IMR-90 (cell line): ENCODE measurements around the gene DEF6. TPM values are rescaled to one million over a fixed set of nuclear protein-coding genes. Genes with fewer than 3 reads are reported as not detected.

Experiments
- ATAC-seq: fragments of 200-7000 bp; cut with Tn5 transposase; 2 replicates; pipeline ENCODE4 v1.9.1; 2020; ENCODE audit warnings: low read depth, mild to moderate bottlenecking, moderate library complexity
- BruUV-seq: library from RNA; stranded (reverse); fragments of 400-500 nt; replicated peaks from 2 replicates; lab custom pipeline; 2021; lab: Mats Ljungman, UMichigan
- CTCF ChIA-PET: fragments of 300-600 bp; formaldehyde crosslinking; extraction: SDS; loops from one replicate; lab custom pipeline; 2021; ENCODE audit warnings: antibody characterized with exemption; lab: Yijun Ruan, JAX
- POLR2A ChIA-PET: fragments of 300-600 bp; sonication (Branson Sonifier 250); formaldehyde crosslinking; loops from one replicate; lab custom pipeline; 2022; ENCODE audit warnings: antibody characterized with exemption; ENCODE audit not compliant: unreplicated experiment; lab: Charles Lee
- DNase-seq: peaks from one replicate; pipeline ENCODE4 v3.0.0; 2013
- H2AFZ ChIP-seq: replicated peaks from 2 replicates; pipeline ENCODE3; 2013; ENCODE audit warnings: low read length, mild to moderate bottlenecking; ENCODE audit not compliant: poor library complexity
- H2AK5ac ChIP-seq: 2 replicates; pipeline ENCODE4 v1.6.1; 2013; ENCODE audit warnings: low read depth, low read length, inconsistent platforms
- H2AK9ac ChIP-seq: replicated peaks from 2 replicates; pipeline ENCODE3; 2013; ENCODE audit warnings: mild to moderate bottlenecking, low read depth, low read length, moderate library complexity; ENCODE audit not compliant: poor library complexity
- H2BK120ac ChIP-seq: 2 replicates; pipeline ENCODE4 v1.6.1; 2013; ENCODE audit warnings: low read depth, low read length, inconsistent platforms
- H2BK15ac ChIP-seq: 3 replicates; pipeline ENCODE4 v1.6.1; 2013; ENCODE audit warnings: low read depth, low read length, inconsistent platforms
- H2BK20ac ChIP-seq: 2 replicates; pipeline ENCODE4 v1.6.1; 2013; ENCODE audit warnings: low read depth, mild to moderate bottlenecking, inconsistent platforms, low read length, moderate library complexity
- H2BK5ac ChIP-seq: 2 replicates; pipeline ENCODE4 v1.6.1; 2013; ENCODE audit warnings: mild to moderate bottlenecking, low read depth, low read length, inconsistent platforms; ENCODE audit not compliant: poor library complexity, severe bottlenecking
- H3K14ac ChIP-seq: replicated peaks from 2 replicates; pipeline ENCODE4 v1.6.1; 2013; ENCODE audit warnings: low read depth, low read length, inconsistent platforms
- H3K18ac ChIP-seq: 2 replicates; pipeline ENCODE4 v1.6.1; 2013; ENCODE audit warnings: low read depth, low read length, control low read depth
- H3K23ac ChIP-seq: 2 replicates; pipeline ENCODE4 v1.6.1; 2013; ENCODE audit warnings: low read depth, low read length, inconsistent platforms
- H3K27ac ChIP-seq: 2 replicates; pipeline ENCODE4 v1.5.1; 2013; ENCODE audit warnings: mild to moderate bottlenecking, control low read depth, low read length; ENCODE audit not compliant: insufficient read depth
- H3K27me3 ChIP-seq: 2 replicates; pipeline ENCODE4 v1.6.1; 2013; ENCODE audit warnings: low read length; ENCODE audit not compliant: control insufficient read depth, insufficient read depth
- H3K36me3 ChIP-seq: 2 replicates; pipeline ENCODE4 v1.6.1; 2013; ENCODE audit warnings: low read length, mixed read lengths; ENCODE audit not compliant: control insufficient read depth, insufficient read depth
- H3K4ac ChIP-seq: 2 replicates; pipeline ENCODE4 v1.6.1; 2013; ENCODE audit warnings: low read depth, low read length, inconsistent platforms
- H3K4me1 ChIP-seq: 2 replicates; pipeline ENCODE4 v1.6.1; 2013; ENCODE audit warnings: low read length, mixed read lengths; ENCODE audit not compliant: control insufficient read depth, insufficient read depth
- H3K4me2 ChIP-seq: 2 replicates; pipeline ENCODE4 v1.6.1; 2013; ENCODE audit warnings: low read depth, mild to moderate bottlenecking, control low read depth, low read length, moderate library complexity
- H3K4me3 ChIP-seq: 2 replicates; pipeline ENCODE4 v1.5.1; 2013; ENCODE audit warnings: low read depth, mild to moderate bottlenecking, control low read depth, low read length, moderate library complexity; ENCODE audit not compliant: insufficient read depth
- H3K56ac ChIP-seq: 2 replicates; pipeline ENCODE4 v1.6.1; 2013; ENCODE audit warnings: low read length, inconsistent platforms; ENCODE audit not compliant: insufficient read depth; ENCODE audit errors: extremely low read depth
- H3K79me1 ChIP-seq, 2 experiments: 2 replicates each; pipeline ENCODE4 v1.6.1; 2013; ENCODE audit warnings: low read length in 2 of 2, inconsistent platforms in 1 of 2, low read depth in 1 of 2
- H3K9ac ChIP-seq: 2 replicates; pipeline ENCODE4 v1.6.1; 2013; ENCODE audit warnings: low read depth, low read length, control low read depth
- H3K9me1 ChIP-seq: 2 replicates; pipeline ENCODE4 v1.6.1; 2013; ENCODE audit warnings: low read length, inconsistent platforms; ENCODE audit not compliant: insufficient read depth
- H3K9me3 ChIP-seq: 2 replicates; pipeline ENCODE4 v1.6.1; 2013; ENCODE audit warnings: low read length; ENCODE audit not compliant: control insufficient read depth, insufficient read depth
- H4K20me1 ChIP-seq: 2 replicates; pipeline ENCODE4 v1.6.1; 2013; ENCODE audit warnings: low read length, inconsistent platforms; ENCODE audit not compliant: insufficient read depth
- H4K5ac ChIP-seq: 2 replicates; pipeline ENCODE4 v1.6.1; 2013; ENCODE audit warnings: mild to moderate bottlenecking, low read depth, low read length, control low read depth
- H4K8ac ChIP-seq, 2 experiments: 2 replicates each; pipeline ENCODE4 v1.6.1; 2013; ENCODE audit warnings: low read depth in 2 of 2, low read length in 2 of 2, control low read depth in 1 of 2, inconsistent platforms in 1 of 2
- H4K91ac ChIP-seq: 2 replicates; pipeline ENCODE4 v1.6.1; 2013; ENCODE audit warnings: low read depth, low read length, inconsistent platforms; ENCODE audit not compliant: insufficient read depth
- RCOR1 ChIP-seq: IDR thresholded peaks from 2 replicates; pipeline ENCODE4 v1.6.1; 2012; ENCODE audit warnings: mild to moderate bottlenecking, low read length, improper control_type of control experiment; ENCODE audit not compliant: insufficient replicate concordance
- RFX5 ChIP-seq: IDR thresholded peaks from 2 replicates; pipeline ENCODE4 v1.8.0; 2012; ENCODE audit warnings: low read depth, mild to moderate bottlenecking, low read length, moderate library complexity
- WGBS, 2 experiments: methylation state at CpG; one replicate each; pipeline versions ENCODE4 v1.1.5 to v1.1.7; 2013; ENCODE audit warnings: missing lambda C conversion rate in 2 of 2; ENCODE audit not compliant: insufficient read length in 1 of 2; ENCODE audit errors: extremely low coverage in 2 of 2; 5-methylcytosine and 5-hydroxymethylcytosine counted together
- dilution Hi-C: fragments of 300-500 bp; cut with HindIII; formaldehyde crosslinking; loops from one replicate; pipeline ENCODE4 v1.14.3; 2018; ENCODE audit warnings: low sequenced_read_pairs; ENCODE audit not compliant: unreplicated experiment
- in situ Hi-C: fragments of 300-500 bp; cut with MboI; formaldehyde crosslinking; loops from 3 replicates; pipeline ENCODE4 v1.14.3; 2019; ENCODE audit warnings: low sequenced_read_pairs, inconsistent platforms, mixed read lengths
- intact Hi-C: fragments of 100-400 bp; cut with micrococcal nuclease; formaldehyde crosslinking; loops from 2 replicates; pipeline ENCODE4 v1.10.0; 2022
- polyA plus RNA-seq, 3 experiments: library from polyadenylated mRNA; depleted of rRNA; stranded (reverse); fragments of >200 nt; gene quantifications; 2 replicates each; pipeline ENCODE4 v1.2.3, GENCODE V29; 2012; ENCODE audit warnings: low replicate concordance in 1 of 3
- total RNA-seq: library from RNA; depleted of rRNA; stranded (reverse); fragments of >200 nt; gene quantifications from 2 replicates; pipeline ENCODE4 v1.2.3, GENCODE V29; 2012

The DEF6 gene
- total and polyA plus RNA-seq, 2 of the 4 experiments (the other 2 are of a cell fraction): 2.5 to 4.2 TPM

DNA sequence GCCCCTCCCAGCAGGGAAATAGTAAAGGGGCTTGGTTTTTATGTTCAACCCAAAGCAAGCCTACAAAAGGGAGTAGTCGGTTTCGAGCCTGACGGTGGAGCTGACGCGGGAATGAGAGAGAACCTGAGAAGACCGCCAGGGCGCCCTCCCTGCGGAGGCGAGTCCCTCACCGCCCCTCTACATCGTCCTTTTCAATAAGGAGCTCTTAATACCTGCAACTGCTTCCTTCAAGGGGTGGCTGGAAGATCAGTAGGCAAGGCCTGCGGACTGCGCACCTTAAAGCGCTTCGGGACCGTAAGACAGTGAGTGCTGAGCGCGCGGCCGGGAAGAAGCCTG lies 38.8 kb upstream of the DEF6 start:
- DNase-seq (peak; percentile 59), ATAC-seq (peak; percentile 30)
- H2BK15ac ChIP-seq: no peak overlapping the region
- H3K27me3 ChIP-seq: no peaks in the 10 kb centered on the region
- 0% methylated on average over 9 of the region's 20 CpGs; no CpG with 5 or more reads in 1 of the 2 experiments for WGBS, 2 experiments
- peak overlapping the region; percentile 18 to 90; a peak in 2 of 4 replicates for H4K8ac ChIP-seq
- no TSS peak for BruUV-seq
- H3K4me3 ChIP-seq: peak overlapping the region; percentile 64
- H2BK5ac ChIP-seq: peak overlapping the region; percentile 43
- peaks cover 23 to 45% of the 10 kb centered on the region in 2 experiments for H3K79me1 ChIP-seq
- dilution Hi-C loops (no loop called here), intact Hi-C loops (loop anchor here (1.0 kb wide), 1 partner anchor 29 kb away; no protein-coding TSS in a partner anchor), in situ Hi-C loops (no loop called here)
- peak overlapping the region; percentile 75 for H4K91ac ChIP-seq
- peaks cover 9% of the 10 kb centered on the region for H3K9me1 ChIP-seq
- H2BK20ac ChIP-seq: no peak overlapping the region
- peak overlapping the region; percentile 95 for H3K23ac ChIP-seq
- peak; percentile 5 for TF ChIP-seq RCOR1
- no peak for TF ChIP-seq RFX5
- POLR2A ChIA-PET: no interaction called here
- peaks cover 8% of the 10 kb centered on the region; the same call in 1 of the 2 replicates for H3K4me1 ChIP-seq
- no peaks in the 10 kb centered on the region for H4K20me1 ChIP-seq
- peak overlapping the region; percentile 60 for H3K9ac ChIP-seq
- no peaks in the 10 kb centered on the region for H3K36me3 ChIP-seq
- H3K4ac ChIP-seq: peak overlapping the region; percentile 89
- peak overlapping the region; percentile 99 for H2AFZ ChIP-seq
- H3K18ac ChIP-seq: 0 out of 2 replicates have a peak overlapping the region, but pooled peaks have one; percentile 13
- H4K5ac ChIP-seq: peak overlapping the region; percentile 42
- H2AK5ac ChIP-seq: no peak overlapping the region; the same call in 1 of the 2 replicates
- peak overlapping the region; percentile 84 for H3K14ac ChIP-seq
- H3K9me3 ChIP-seq: no peaks in the 10 kb centered on the region
- H2AK9ac ChIP-seq: peak overlapping the region; percentile 48
- peak overlapping the region; percentile 56; the same call in 1 of the 2 replicates for H2BK120ac ChIP-seq
- peak overlapping the region; percentile 78 for H3K4me2 ChIP-seq
- CTCF ChIA-PET: interaction anchor here (1.0 kb wide), 1 partner anchor 10 kb away, joined by 4 read pairs; no protein-coding TSS in a partner anchor
- H3K27ac ChIP-seq: peak overlapping the region; percentile 66
- peak overlapping the region; percentile 76 for H3K56ac ChIP-seq
